BLaER1 (cell line): ENCODE measurements around the gene KCNJ16.

Experiments used
- H3K27ac ChIP-seq: shearing (Covaris generic); formaldehyde crosslinking; 2 replicates; pipeline ENCODE4 v1.8.1; 2022
- H3K27me3 ChIP-seq: shearing (Covaris generic); formaldehyde crosslinking; 2 replicates; pipeline ENCODE4 v1.8.1; 2022
- H3K36me3 ChIP-seq: shearing (Covaris generic); formaldehyde crosslinking; 2 replicates; pipeline ENCODE4 v1.8.1; 2022
- H3K4me1 ChIP-seq: shearing (Covaris generic); formaldehyde crosslinking; 2 replicates; pipeline ENCODE4 v1.8.1; 2022
- H3K4me2 ChIP-seq: shearing (Covaris generic); formaldehyde crosslinking; 2 replicates; pipeline ENCODE4 v1.8.1; 2022
- H3K4me3 ChIP-seq: shearing (Covaris generic); formaldehyde crosslinking; 2 replicates; pipeline ENCODE4 v1.8.1; 2022
- H3K9ac ChIP-seq: shearing (Covaris generic); formaldehyde crosslinking; 2 replicates; pipeline ENCODE4 v1.8.1; 2022
- H3K9me3 ChIP-seq: shearing (Covaris generic); formaldehyde crosslinking; 2 replicates; pipeline ENCODE4 v1.8.1; 2022
- H4K20me1 ChIP-seq: shearing (Covaris generic); formaldehyde crosslinking; 2 replicates; pipeline ENCODE4 v1.8.1; 2022
- Cebpa-rat ChIP-seq: shearing (Covaris generic); IDR thresholded peaks from 2 replicates; pipeline ENCODE4 v1.8.1; 2022

Gene KCNJ16

GRCh38 chr17:70181376-70181775, 106.4 kb downstream of the KCNJ16 start:
- Histone ChIP-seq H3K36me3 (peaks cover 21% of the 10 kb centered on the region), H3K9me3 (no peaks in the 10 kb centered on the region), H3K4me2 (no peak overlapping the region), H4K20me1 (peaks cover 60% of the 10 kb centered on the region), H3K27me3 (no peaks in the 10 kb centered on the region), H3K27ac (no peak overlapping the region), H3K4me3 (no peak overlapping the region), H3K9ac (no peak overlapping the region), H3K4me1 (peaks cover 12% of the 10 kb centered on the region)
- TF ChIP-seq Cebpa-rat = no peak

DNA sequence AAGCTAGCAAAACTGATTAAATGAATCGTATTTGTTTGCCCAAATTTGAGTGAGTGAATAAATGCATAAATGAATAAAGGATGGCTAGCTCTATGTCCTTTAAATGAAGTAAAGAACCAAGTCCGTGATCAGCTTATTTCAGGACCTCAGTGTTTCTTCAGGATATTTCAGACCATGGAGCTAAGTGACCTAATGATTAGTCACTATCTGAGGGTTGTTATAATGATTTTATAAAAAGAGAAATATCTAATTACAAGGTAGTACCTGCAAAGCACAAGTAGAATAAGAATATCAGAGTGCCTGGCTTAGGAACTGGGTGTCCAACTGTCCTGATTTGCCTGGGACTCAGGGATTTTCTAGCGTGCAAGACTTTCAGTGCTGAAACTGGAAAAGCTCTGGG, 106.8 kb downstream of the KCNJ16 start:
- H3K4me1 ChIP-seq = peaks cover 12% of the 10 kb centered on the region
- H3K9ac ChIP-seq = no peak overlapping the region
- peaks cover 17% of the 10 kb centered on the region for H3K36me3 ChIP-seq
- no peak for TF ChIP-seq Cebpa-rat
- H4K20me1 ChIP-seq = peaks cover 56% of the 10 kb centered on the region
- H3K4me2 ChIP-seq = no peak overlapping the region
- no peaks in the 10 kb centered on the region for H3K9me3 ChIP-seq
- H3K27me3 ChIP-seq = no peaks in the 10 kb centered on the region
- no peak overlapping the region for H3K27ac ChIP-seq
- H3K4me3 ChIP-seq = no peak overlapping the region

DNA sequence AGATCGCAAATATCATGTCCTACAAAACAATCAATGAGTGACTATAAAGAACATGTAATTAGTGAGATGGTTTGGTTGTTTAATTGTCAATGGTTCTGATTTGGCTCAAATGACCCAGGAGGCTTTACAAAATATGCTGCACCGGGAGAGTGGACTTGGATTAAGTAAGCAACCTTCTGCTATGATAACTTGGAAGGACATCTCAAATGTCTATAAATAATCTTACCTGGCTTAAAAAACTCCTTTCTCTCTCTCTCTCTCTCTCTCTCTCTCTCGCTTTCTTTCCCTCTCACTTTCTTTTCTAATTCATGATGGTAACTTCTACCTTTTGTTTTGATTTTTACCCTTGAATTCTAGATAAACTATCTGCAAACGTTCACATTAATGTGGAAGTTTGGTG, 108.5 kb downstream of the KCNJ16 start:
- H3K4me1 ChIP-seq = no peaks in the 10 kb centered on the region; the same call in 1 of the 2 replicates
- TF ChIP-seq Cebpa-rat = no peak
- H4K20me1 ChIP-seq = peaks cover 39% of the 10 kb centered on the region
- no peaks in the 10 kb centered on the region for H3K9me3 ChIP-seq
- H3K4me3 ChIP-seq = no peak overlapping the region
- no peak overlapping the region for H3K4me2 ChIP-seq
- peaks cover 7% of the 10 kb centered on the region; the same call in 1 of the 2 replicates for H3K36me3 ChIP-seq
- H3K27ac ChIP-seq = no peak overlapping the region
- no peak overlapping the region for H3K9ac ChIP-seq
- H3K27me3 ChIP-seq = no peaks in the 10 kb centered on the region

DNA sequence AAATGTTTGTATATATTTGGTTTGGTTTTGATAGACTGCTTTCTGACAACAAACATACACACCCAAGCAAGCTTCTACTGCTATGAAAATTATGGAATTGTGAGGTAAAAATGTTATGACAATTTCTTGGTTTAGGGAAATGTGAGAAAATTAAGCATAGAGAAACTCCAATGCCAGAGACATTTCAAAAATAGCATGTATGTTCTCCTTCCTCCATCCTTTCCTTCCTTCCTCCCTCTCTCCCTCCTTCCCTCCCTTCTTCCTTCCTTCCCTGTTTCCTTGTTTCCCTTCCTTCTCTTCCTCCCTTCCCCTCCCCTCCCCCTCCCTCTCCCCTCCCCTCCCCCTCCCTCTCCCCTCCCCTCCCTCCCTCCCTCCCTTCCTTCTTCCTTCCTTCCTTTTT, 109.2 kb downstream of the KCNJ16 start:
- no peaks in the 10 kb centered on the region for H3K9me3 ChIP-seq
- peaks cover 32% of the 10 kb centered on the region for H4K20me1 ChIP-seq
- TF ChIP-seq Cebpa-rat = no peak
- no peaks in the 10 kb centered on the region; the same call in 1 of the 2 replicates for H3K4me1 ChIP-seq
- no peak overlapping the region for H3K4me2 ChIP-seq
- peaks cover 4% of the 10 kb centered on the region; the same call in 1 of the 2 replicates for H3K36me3 ChIP-seq
- H3K27me3 ChIP-seq = no peaks in the 10 kb centered on the region
- H3K4me3 ChIP-seq = no peak overlapping the region
- no peak overlapping the region for H3K27ac ChIP-seq
- no peak overlapping the region for H3K9ac ChIP-seq

DNA sequence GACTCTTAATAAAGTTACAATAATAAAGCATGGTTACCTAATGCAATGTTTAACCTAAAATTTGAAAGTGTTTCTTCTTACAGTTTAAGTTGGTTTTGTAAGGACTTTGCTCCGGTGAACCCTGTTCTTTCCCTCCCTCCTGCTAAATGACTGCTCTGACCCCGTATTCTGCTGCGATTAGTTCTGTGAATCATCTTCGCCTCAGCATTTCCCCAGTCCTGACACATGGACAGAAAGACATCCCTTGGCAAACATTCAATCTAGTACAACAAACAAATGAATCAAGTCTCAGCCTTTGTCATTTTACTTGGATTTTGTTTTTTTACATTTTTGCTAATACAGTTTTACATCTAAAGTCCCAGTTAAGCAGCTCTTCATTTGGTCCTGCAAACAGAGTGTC, 109.7 kb downstream of the KCNJ16 start:
- H3K36me3 ChIP-seq = no peaks in the 10 kb centered on the region; the same call in 1 of the 2 replicates
- H3K4me3 ChIP-seq = no peak overlapping the region
- no peak overlapping the region for H3K9ac ChIP-seq
- H3K9me3 ChIP-seq = no peaks in the 10 kb centered on the region
- no peak overlapping the region for H3K4me2 ChIP-seq
- TF ChIP-seq Cebpa-rat = no peak
- no peak overlapping the region for H3K27ac ChIP-seq
- H3K27me3 ChIP-seq = no peaks in the 10 kb centered on the region
- H4K20me1 ChIP-seq = peaks cover 27% of the 10 kb centered on the region
- H3K4me1 ChIP-seq = no peaks in the 10 kb centered on the region
